Measurements from ENCODE around the gene TNFAIP8L1. TPM values are rescaled to one million over a fixed set of nuclear protein-coding genes. Genes with fewer than 3 reads are reported as not detected.

TNFAIP8L1 gene
- total RNA-seq, 1 experiment from 2014 or later = 22.2 TPM

GRCh38 chr19:4589579-4590410 is 49.5 kb upstream of the TNFAIP8L1 start:
- H3K27me3 ChIP-seq (ENCODE audit: insufficient read depth, low read length) = no peaks in the 10 kb centered on the region
- peaks cover 11 to 25% of the 10 kb centered on the region in 2 experiments; a peak in 3 of 4 replicates for H3K4me1 ChIP-seq (ENCODE audit: control insufficient read depth in 1 of 2, insufficient read depth in 2 of 2, low read length in 2 of 2)
- ChIA-PET CTCF (interaction anchor here (0.6 to 2.0 kb wide), 10 partner anchors 8 to 65 kb away, joined by 3 to 15 read pairs (median 4); no protein-coding TSS in a partner anchor), POLR2A (interaction anchor here (0.8 kb wide), 1 partner anchor 8 kb away, joined by 3 read pairs; no protein-coding TSS in a partner anchor), RAD21 (ENCODE audit: low non-redundant PET in 1 of 2, low total read pairs in 2 of 2, uncharacterized antibody in 2 of 2, unreplicated experiment in 2 of 2) (interaction anchor here in 1 of 2 experiments (0.5 kb wide), 1 partner anchor 49 kb away, joined by 13 read pairs; the partner anchor contains the start of gene TNFAIP8L1)
- intact Hi-C loops (cut with micrococcal nuclease) = no loop called here
- H3K79me2 ChIP-seq (ENCODE audit: insufficient read depth, low read length) = no peaks in the 10 kb centered on the region
- H3K9ac ChIP-seq (ENCODE audit: low read length) = no peak overlapping the region
- no peaks in the 10 kb centered on the region for H3K9me3 ChIP-seq (ENCODE audit: control insufficient read depth in 1 of 2, insufficient read depth in 1 of 2, low read depth in 1 of 2, low read length in 2 of 2)
- no TSS peak for BruUV-seq (replicated peaks)
- no peak overlapping the region for H3K4me3 ChIP-seq (replicated peaks in 1 of 2; ENCODE audit: low read depth in 1 of 2, low read length in 2 of 2)
- ATAC-seq (peak; percentile 90), DNase-seq (ENCODE audit: low read depth, low spot score) (no peak)
- peak overlapping the region; percentile 31; the same call in 1 of the 2 replicates for H3K4me2 ChIP-seq (ENCODE audit: low read length)
- no peaks in the 10 kb centered on the region for H3K36me3 ChIP-seq (ENCODE audit: control insufficient read depth in 1 of 2, insufficient read depth in 2 of 2, low read length in 2 of 2)
- H4K20me1 ChIP-seq (ENCODE audit: insufficient read depth) = no peaks in the 10 kb centered on the region
- no peak overlapping the region for H3K27ac ChIP-seq (ENCODE audit: low read depth, low read length)
- no peak for TF ChIP-seq JUND (IDR thresholded peaks at IDR 0.05)
- no peak for TF ChIP-seq YY1 (IDR thresholded peaks at IDR 0.05; ENCODE audit: extremely low read depth, insufficient replicate concordance, low read depth, low read length)
- no peak for TF ChIP-seq REST (IDR thresholded peaks at IDR 0.05; ENCODE audit: low read depth)
- no peak for TF ChIP-seq POLR2AphosphoS5 (IDR thresholded peaks at IDR 0.05; ENCODE audit: low read depth, low read length)
- TF ChIP-seq TCF7L2 (IDR thresholded peaks at IDR 0.05; ENCODE audit: borderline replicate concordance, extremely low read depth, insufficient read depth, insufficient read length) = peak; percentile 30
- TF ChIP-seq ELF1 (IDR thresholded peaks at IDR 0.05; ENCODE audit: borderline replicate concordance, low read depth) = no peak
- no peak for TF ChIP-seq ZNF274 (IDR thresholded peaks at IDR 0.05; ENCODE audit: low read depth, low read length)
- peak; percentile 27; the same call in 1 of the 2 replicates for TF ChIP-seq MAX (IDR thresholded peaks at IDR 0.05)
- TF ChIP-seq CTCF (IDR thresholded peaks at IDR 0.05 in 2 of 3, conservative IDR thresholded peaks at IDR 0.05 in 1 of 3; ENCODE audit: borderline replicate concordance in 1 of 3, insufficient read depth in 1 of 3, low read depth in 2 of 3, low read length in 2 of 3) = peak; percentile 57 to 74 (median 64); a peak in 5 of 6 replicates
- H2AFZ ChIP-seq (ENCODE audit: low read depth, low read length, poor library complexity, severe bottlenecking) = no peak overlapping the region
- no peaks in the 10 kb centered on the region for H3K9me2 ChIP-seq (ENCODE audit: insufficient read depth)

Measured in HCT116 (cell line).